Ishikawa (cell line): ENCODE results near the gene UBA52.

ENCODE experiments used
- CEBPB ChIP-seq: IDR thresholded peaks from 2 replicates; pipeline ENCODE4 v1.6.1; 2012
- CREB1 ChIP-seq: IDR thresholded peaks from 2 replicates; pipeline ENCODE4 v1.6.1; 2012; ENCODE audit warnings: low read depth
- EGR1 ChIP-seq: IDR thresholded peaks from 2 replicates; pipeline ENCODE4 v1.6.1; 2012
- EP300 ChIP-seq: IDR thresholded peaks from 2 replicates; pipeline ENCODE4 v1.6.1; 2012; ENCODE audit warnings: borderline replicate concordance
- FOXM1 ChIP-seq: IDR thresholded peaks from 2 replicates; pipeline ENCODE4 v1.6.1; 2012; ENCODE audit warnings: low read depth, borderline replicate concordance
- NFIC ChIP-seq: IDR thresholded peaks from 2 replicates; pipeline ENCODE4 v1.6.1; 2012
- RAD21 ChIP-seq: IDR thresholded peaks from 2 replicates; pipeline ENCODE4 v1.6.1; 2012; ENCODE audit warnings: low read depth
- REST ChIP-seq: IDR thresholded peaks from 2 replicates; pipeline ENCODE4 v1.6.1; 2012; ENCODE audit warnings: low read depth, mild to moderate bottlenecking
- TAF1 ChIP-seq: IDR thresholded peaks from 2 replicates; pipeline ENCODE4 v1.6.1; 2012; ENCODE audit warnings: low read depth, mild to moderate bottlenecking
- TCF12 ChIP-seq: IDR thresholded peaks from 2 replicates; pipeline ENCODE4 v1.6.1; 2012; ENCODE audit warnings: low read depth
- TEAD4 ChIP-seq: IDR thresholded peaks from 2 replicates; pipeline ENCODE4 v1.6.1; 2012
- USF1 ChIP-seq: IDR thresholded peaks from 2 replicates; pipeline ENCODE4 v1.6.1; 2012
- YY1 ChIP-seq: IDR thresholded peaks from 2 replicates; pipeline ENCODE4 v1.6.1; 2012; ENCODE audit warnings: low read depth
- ZBTB7A ChIP-seq: IDR thresholded peaks from 2 replicates; pipeline ENCODE4 v1.6.1; 2012; ENCODE audit warnings: low read depth
- TF ChIP-seq, protein P1 (sequence below): IDR thresholded peaks from 2 replicates; pipeline ENCODE4 v1.6.1; 2012

The UBA52 gene

GRCh38 chr19:18591735-18592385 lies 20.2 kb downstream of the UBA52 start:
- TF ChIP-seq TCF12 = no peak
- no peak for TF ChIP-seq CEBPB
- no peak for TF ChIP-seq USF1
- no peak for TF ChIP-seq ZBTB7A
- TF ChIP-seq, protein P1, sequence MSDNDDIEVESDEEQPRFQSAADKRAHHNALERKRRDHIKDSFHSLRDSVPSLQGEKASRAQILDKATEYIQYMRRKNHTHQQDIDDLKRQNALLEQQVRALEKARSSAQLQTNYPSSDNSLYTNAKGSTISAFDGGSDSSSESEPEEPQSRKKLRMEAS = no peak
- TF ChIP-seq TEAD4 = no peak
- TF ChIP-seq TAF1 = no peak
- TF ChIP-seq EP300 = no peak
- TF ChIP-seq NFIC = no peak
- TF ChIP-seq REST = no peak
- no peak for TF ChIP-seq EGR1
- no peak for TF ChIP-seq RAD21

- TF ChIP-seq, protein P1 = no peak
- peak; percentile 86 for TF ChIP-seq NFIC
Measured at GRCh38 chr19:18593367-18594095, 21.9 kb downstream of the UBA52 start.

GRCh38 chr19:18594096-18594823 lies 22.6 kb downstream of the UBA52 start:
- TF ChIP-seq CEBPB (no peak), TCF12 (peak; percentile 16; the same call in 1 of the 2 replicates), FOXM1 (no peak), RAD21 (peak; percentile 69; the same call in 1 of the 2 replicates), ZBTB7A (peak; percentile 77; the same call in 1 of the 2 replicates), REST (no peak), USF1 (no peak), EP300 (no peak), TAF1 (no peak), TEAD4 (no peak), YY1 (no peak), NFIC (no peak), CREB1 (no peak), EGR1 (peak; percentile 68)
- TF ChIP-seq, protein P1 = peak; percentile 68

DNA sequence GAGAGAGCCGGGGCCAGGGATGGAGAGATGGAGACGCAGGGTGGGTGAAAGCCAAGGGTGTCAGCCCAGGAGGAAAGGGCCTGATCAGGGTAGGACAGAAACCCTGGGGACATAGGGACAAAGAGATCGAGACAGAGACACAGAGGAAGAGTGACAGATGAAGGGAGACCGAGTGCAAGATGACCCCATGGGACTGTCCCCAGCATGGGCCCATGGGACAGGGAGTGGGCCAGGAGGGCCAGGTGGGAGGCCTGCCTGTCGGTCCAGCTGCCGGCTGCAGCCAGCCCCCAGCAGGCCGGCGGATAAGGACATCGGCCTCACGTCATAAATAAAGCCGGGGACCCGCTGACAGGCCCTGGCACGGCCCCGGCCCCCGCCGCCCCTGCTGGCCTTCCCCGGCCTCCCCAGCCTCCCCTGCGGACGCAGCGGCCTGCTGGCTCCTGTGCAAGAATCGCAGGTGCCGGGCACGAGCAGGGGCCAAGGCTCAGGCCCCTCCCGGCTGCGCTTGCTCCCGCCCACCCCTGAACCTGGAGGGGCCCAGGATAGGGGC lies 23.2 kb downstream of the UBA52 start:
- TF ChIP-seq NFIC (no peak), YY1 (no peak), TEAD4 (no peak), FOXM1 (no peak), RAD21 (no peak), EGR1 (no peak), TAF1 (no peak), CEBPB (no peak)

DNA sequence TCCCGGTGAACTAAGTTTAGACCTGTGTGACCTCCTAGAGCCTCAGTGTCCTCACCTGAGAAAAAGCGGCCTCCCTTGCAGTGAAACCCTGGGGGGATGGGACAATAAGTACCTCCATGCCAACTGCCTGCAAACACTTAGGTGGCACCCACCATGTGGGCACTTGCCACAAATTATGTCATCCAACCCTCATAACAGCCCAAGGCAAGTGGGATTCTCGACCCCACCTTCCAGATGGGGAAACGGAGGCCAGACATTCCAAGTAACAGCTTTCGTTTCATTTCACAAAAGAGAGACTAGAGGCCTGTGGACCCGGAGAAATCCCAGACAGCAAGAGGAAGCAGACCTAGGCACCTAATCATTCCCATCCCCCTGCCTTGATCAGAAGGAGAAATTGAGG lies 23.8 kb downstream of the UBA52 start:
- TF ChIP-seq CREB1 (no peak), REST (no peak), FOXM1 (no peak), YY1 (no peak), EP300 (no peak)
